ENCODE results near the gene DNAJA1. TPM values are rescaled to one million over a fixed set of nuclear protein-coding genes. Genes with fewer than 3 reads are reported as not detected.

DNAJA1 gene
- total RNA-seq: 10 to 100 TPM; 64.4 to 74.9 TPM

DNA sequence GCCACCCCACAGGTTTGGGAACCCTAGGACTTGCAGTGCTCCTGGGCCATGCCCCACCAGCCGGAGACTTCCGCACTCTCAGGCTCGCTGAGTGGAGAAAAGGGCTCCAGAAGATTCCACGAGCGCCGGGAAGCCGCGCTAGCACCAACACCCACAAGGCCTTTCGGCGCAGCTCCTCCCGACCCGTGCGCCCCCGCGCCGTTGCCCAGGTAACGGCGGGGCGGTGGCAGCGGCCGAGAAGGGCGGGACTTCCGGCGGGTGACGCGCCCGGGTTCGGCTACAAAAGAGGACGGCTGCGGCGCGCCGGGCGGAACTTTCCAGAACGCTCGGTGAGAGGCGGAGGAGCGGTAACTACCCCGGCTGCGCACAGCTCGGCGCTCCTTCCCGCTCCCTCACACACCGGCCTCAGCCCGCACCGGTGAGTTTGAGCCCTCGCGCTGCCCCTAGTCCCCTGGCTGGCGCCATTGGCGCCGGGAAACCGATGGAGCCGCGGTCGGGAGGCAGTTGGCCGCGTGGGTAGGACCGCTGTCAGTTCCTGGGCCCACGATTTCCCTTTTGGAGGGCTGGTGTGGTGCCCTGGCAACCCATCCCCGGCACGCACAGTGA is at the start of gene DNAJA1:
DNAJA1 (plus strand) TSS at position 308 of the 606 bp plus-strand sequence. CDS start 1,212 bp downstream, outside the sequence.
- peak; percentile 95 for DNase-seq (ENCODE audit: low spot score)
- peak within 1 kb of the TSS; percentile 100 for H3K27ac ChIP-seq
- peak within 1 kb of the TSS; percentile 98 to 99 for H3K4me3 ChIP-seq
- no peaks in the 10 kb centered on the region for H3K9me3 ChIP-seq
- H3K27me3 ChIP-seq: no peaks in the 10 kb centered on the region
- peaks cover 0 to 55% of the 10 kb centered on the region in 2 donors for H3K4me1 ChIP-seq
- H3K36me3 ChIP-seq: peaks cover 25% of the 10 kb centered on the region
- TF ChIP-seq, protein P1, sequence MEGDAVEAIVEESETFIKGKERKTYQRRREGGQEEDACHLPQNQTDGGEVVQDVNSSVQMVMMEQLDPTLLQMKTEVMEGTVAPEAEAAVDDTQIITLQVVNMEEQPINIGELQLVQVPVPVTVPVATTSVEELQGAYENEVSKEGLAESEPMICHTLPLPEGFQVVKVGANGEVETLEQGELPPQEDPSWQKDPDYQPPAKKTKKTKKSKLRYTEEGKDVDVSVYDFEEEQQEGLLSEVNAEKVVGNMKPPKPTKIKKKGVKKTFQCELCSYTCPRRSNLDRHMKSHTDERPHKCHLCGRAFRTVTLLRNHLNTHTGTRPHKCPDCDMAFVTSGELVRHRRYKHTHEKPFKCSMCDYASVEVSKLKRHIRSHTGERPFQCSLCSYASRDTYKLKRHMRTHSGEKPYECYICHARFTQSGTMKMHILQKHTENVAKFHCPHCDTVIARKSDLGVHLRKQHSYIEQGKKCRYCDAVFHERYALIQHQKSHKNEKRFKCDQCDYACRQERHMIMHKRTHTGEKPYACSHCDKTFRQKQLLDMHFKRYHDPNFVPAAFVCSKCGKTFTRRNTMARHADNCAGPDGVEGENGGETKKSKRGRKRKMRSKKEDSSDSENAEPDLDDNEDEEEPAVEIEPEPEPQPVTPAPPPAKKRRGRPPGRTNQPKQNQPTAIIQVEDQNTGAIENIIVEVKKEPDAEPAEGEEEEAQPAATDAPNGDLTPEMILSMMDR (IDR thresholded peaks at IDR 0.05): no peak

DNA sequence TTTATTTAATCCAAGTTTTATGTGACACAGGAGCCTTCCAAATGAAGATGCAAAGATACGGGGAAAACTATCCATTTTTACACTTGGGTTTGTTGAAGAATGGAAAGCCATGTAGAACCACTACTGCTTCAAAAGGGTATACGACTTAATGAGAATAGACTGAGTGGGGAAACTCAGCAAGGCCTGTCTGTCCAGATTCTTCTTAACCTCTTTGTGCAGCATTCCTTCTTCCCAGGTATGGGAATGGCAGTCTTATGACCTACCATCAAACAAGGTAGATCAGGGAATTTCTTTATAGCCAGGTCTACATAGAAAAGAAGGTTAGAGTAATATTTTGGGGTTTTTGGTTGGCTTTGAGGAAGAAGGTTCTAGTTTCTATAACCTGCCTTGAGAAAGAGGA is 47.0 kb upstream of the DNAJA1 start:
- Histone ChIP-seq H3K4me3 (no peak overlapping the region), H3K4me1 (no peaks in the 10 kb centered on the region), H3K9me3 (no peaks in the 10 kb centered on the region), H3K36me3 (peaks cover 32% of the 10 kb centered on the region), H3K27me3 (no peaks in the 10 kb centered on the region), H3K27ac (no peak overlapping the region)
- TF ChIP-seq, protein P1 (IDR thresholded peaks at IDR 0.05): no peak
- DNase-seq (ENCODE audit: low spot score): no peak

DNA sequence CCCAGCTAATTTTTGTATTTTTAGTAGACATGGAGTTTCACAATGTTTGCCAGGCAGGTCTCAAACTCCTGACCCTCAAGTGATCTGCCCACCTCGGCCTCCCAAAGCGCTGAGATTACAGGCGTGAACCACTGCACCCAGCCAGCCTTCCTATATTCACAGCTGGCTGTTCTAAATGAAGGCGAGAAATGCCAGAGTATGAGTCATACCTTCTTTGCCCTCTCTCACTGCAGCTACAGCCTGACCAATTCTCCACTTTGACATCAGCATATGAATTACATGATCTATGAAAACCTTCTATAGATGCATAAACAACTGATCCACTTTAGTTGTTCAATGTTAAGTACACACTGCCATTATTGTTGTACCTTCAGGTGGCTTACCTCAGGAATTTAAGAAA is 38.1 kb upstream of the DNAJA1 start:
- no peak for DNase-seq (ENCODE audit: low spot score)
- no peaks in the 10 kb centered on the region for H3K27me3 ChIP-seq
- peaks cover 67% of the 10 kb centered on the region for H3K36me3 ChIP-seq
- no peak overlapping the region for H3K4me3 ChIP-seq
- no peaks in the 10 kb centered on the region for H3K9me3 ChIP-seq
- TF ChIP-seq, protein P1 (IDR thresholded peaks at IDR 0.05): no peak
- no peak overlapping the region for H3K27ac ChIP-seq
- peaks cover 0 to 1% of the 10 kb centered on the region in 2 donors for H3K4me1 ChIP-seq

DNA sequence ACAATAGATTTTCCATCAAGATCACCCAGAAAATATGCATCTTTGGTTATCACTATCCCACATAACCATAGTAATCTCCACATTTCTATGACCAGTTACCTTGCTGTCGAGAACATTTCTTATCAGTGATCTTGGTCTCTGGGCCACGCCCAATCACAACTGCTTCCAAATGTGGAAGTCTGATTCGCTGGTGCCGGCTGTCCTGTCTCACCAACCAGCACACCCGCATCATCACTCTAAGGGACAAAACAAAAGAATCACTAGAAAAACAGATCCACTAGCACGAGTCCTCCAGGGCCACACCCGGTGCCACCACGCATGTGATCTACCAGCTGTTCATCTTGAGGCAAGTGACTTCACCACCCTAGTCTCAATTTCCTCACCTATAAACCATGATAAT is 35.4 kb upstream of the DNAJA1 start:
- Histone ChIP-seq H3K9me3 (no peaks in the 10 kb centered on the region), H3K4me1 (peaks cover 0 to 14% of the 10 kb centered on the region in 2 donors), H3K4me3 (no peak overlapping the region)

DNA sequence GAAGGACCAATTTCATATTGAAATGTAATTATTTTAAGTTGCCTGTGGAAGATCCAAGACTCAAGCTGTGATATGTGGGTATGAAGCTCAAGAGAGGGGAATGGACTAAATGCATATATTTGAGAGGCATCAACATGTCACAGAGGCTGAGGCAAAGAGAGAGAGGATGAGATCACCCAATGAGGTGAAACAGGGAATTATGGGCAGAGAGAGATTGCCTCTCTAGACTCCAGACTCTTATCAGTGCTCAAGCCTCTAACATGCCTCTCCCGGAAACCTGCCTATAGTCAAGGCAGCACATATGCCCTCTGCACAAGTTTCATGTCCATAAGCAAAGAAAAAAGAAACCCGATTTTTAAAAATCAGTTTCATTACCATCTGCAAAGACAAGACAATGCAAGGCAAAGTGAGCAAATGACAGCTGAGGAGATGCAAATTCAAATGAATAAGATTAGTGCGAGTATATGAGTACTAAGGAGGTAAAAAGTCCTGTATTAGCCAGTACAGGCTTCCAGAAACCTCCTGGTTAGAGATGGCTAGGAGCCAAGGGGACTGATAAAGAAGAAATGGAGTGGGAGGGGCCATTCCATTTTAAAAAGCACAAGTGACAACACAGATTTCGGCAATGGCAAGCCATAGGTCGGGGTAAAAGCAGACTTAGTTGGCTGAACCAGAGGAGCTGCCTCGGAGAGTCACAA is 33.0 kb upstream of the DNAJA1 start:
- peak overlapping the region in 1 of 2 donors; percentile 32 for H3K27ac ChIP-seq
- no peaks in the 10 kb centered on the region for H3K27me3 ChIP-seq
- H3K4me1 ChIP-seq: peaks cover 0 to 14% of the 10 kb centered on the region in 2 donors
- peaks cover 47% of the 10 kb centered on the region for H3K36me3 ChIP-seq
- H3K9me3 ChIP-seq: no peaks in the 10 kb centered on the region
- DNase-seq (ENCODE audit: low spot score): no peak
- H3K4me3 ChIP-seq: no peak overlapping the region
- TF ChIP-seq, protein P1 (IDR thresholded peaks at IDR 0.05): no peak

More for the DNA sequence above, 35.4 kb upstream of the DNAJA1 start:
- TF ChIP-seq, protein P1 (IDR thresholded peaks at IDR 0.05): no peak
- H3K36me3 ChIP-seq: peaks cover 51% of the 10 kb centered on the region
- no peak for DNase-seq (ENCODE audit: low spot score)
- H3K27ac ChIP-seq: no peak overlapping the region
- no peaks in the 10 kb centered on the region for H3K27me3 ChIP-seq

All from right atrium auricular region (tissue), 2 donors.